H1 (cell line): ENCODE results near the gene TDRKH. TPM values are rescaled to one million over a fixed set of nuclear protein-coding genes. Genes with fewer than 3 reads are reported as not detected.

Source experiments
- CTBP2 ChIP-seq: IDR thresholded peaks from 2 replicates; pipeline ENCODE4 v1.7.0; 2011; ENCODE audit warnings: borderline replicate concordance, mild to moderate bottlenecking, moderate library complexity, mixed read lengths, low read length; ENCODE audit not compliant: insufficient read depth, insufficient read length
- EZH2 ChIP-seq: fragments of 200-600 bp; sonication (generic); IDR thresholded peaks from 2 replicates; pipeline ENCODE4 v1.7.1; 2012; ENCODE audit warnings: low read depth, mild to moderate bottlenecking, moderate library complexity, low read length, inconsistent platforms; ENCODE audit not compliant: severe bottlenecking
- RXRA ChIP-seq: IDR thresholded peaks from 2 replicates; pipeline ENCODE4 v1.6.1; 2011; ENCODE audit warnings: low read depth, mild to moderate bottlenecking, low read length, moderate library complexity; ENCODE audit not compliant: insufficient read depth
- SIRT6 ChIP-seq: IDR thresholded peaks from one replicate; pipeline ENCODE4 v1.7.1; 2012; ENCODE audit warnings: low read length, inconsistent platforms
- polyA plus RNA-seq, 7 experiments: library from polyadenylated mRNA; depleted of rRNA in 3 of 7; stranded (reverse) in 5 of 7; unstranded in 2 of 7; fragments of >200 nt in 5 of 7; fragments of 200-250 nt in 2 of 7; gene quantifications; 1 replicate in 5 of 7; 2 replicates in 1 of 7; 4 replicates in 1 of 7; pipeline versions ENCODE4 v1.2.1 to v1.2.3, GENCODE V29; 2011 to 2013; ENCODE audit warnings: missing spikeins in 2 of 7, mixed read lengths in 2 of 7
- total RNA-seq: library from RNA; stranded (reverse); fragmentation: NEBNext Ultra II Directional; extraction: Animal tissue kit (Norgen Biotek cat#: 25700); gene quantifications from 2 replicates; pipeline ENCODE4 v1.2.1, GENCODE V29; 2021
- TF ChIP-seq, protein P1 (sequence below): fragments of 300-600 bp; sonication (generic); IDR thresholded peaks from 2 replicates; pipeline ENCODE4 v1.7.1; 2012; ENCODE audit warnings: low read length, moderate library complexity, mild to moderate bottlenecking, inconsistent platforms; ENCODE audit not compliant: insufficient replicate concordance
- TF ChIP-seq, protein P2 (sequence below): IDR thresholded peaks from 2 replicates; pipeline ENCODE4 v1.6.1; 2012; ENCODE audit warnings: low read length, inconsistent platforms

The TDRKH gene
- total and polyA plus RNA-seq, 2 of the 8 experiments (the other 6 are each of a cell fraction or from before 2014, with no cell fraction given) = 9.9 to 26.1 TPM

DNA sequence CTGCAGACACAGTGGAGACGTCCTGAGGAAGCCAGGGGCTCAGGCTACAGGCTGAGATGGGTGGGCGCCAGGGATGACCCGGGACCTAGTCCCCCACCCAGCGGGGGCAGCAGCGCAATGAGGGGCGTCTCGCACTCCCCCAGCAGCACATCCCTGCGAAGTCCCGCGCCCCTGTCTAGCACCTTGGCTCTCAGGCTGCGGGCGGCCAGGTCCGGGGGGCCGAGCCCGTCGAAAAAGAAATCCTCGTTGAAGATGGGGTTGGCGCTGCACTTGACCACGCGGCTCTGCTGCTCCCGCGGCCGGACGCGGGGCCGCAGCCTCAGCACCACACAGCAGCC is 47.6 kb upstream of the TDRKH start (continued):
- TF ChIP-seq, protein P1, sequence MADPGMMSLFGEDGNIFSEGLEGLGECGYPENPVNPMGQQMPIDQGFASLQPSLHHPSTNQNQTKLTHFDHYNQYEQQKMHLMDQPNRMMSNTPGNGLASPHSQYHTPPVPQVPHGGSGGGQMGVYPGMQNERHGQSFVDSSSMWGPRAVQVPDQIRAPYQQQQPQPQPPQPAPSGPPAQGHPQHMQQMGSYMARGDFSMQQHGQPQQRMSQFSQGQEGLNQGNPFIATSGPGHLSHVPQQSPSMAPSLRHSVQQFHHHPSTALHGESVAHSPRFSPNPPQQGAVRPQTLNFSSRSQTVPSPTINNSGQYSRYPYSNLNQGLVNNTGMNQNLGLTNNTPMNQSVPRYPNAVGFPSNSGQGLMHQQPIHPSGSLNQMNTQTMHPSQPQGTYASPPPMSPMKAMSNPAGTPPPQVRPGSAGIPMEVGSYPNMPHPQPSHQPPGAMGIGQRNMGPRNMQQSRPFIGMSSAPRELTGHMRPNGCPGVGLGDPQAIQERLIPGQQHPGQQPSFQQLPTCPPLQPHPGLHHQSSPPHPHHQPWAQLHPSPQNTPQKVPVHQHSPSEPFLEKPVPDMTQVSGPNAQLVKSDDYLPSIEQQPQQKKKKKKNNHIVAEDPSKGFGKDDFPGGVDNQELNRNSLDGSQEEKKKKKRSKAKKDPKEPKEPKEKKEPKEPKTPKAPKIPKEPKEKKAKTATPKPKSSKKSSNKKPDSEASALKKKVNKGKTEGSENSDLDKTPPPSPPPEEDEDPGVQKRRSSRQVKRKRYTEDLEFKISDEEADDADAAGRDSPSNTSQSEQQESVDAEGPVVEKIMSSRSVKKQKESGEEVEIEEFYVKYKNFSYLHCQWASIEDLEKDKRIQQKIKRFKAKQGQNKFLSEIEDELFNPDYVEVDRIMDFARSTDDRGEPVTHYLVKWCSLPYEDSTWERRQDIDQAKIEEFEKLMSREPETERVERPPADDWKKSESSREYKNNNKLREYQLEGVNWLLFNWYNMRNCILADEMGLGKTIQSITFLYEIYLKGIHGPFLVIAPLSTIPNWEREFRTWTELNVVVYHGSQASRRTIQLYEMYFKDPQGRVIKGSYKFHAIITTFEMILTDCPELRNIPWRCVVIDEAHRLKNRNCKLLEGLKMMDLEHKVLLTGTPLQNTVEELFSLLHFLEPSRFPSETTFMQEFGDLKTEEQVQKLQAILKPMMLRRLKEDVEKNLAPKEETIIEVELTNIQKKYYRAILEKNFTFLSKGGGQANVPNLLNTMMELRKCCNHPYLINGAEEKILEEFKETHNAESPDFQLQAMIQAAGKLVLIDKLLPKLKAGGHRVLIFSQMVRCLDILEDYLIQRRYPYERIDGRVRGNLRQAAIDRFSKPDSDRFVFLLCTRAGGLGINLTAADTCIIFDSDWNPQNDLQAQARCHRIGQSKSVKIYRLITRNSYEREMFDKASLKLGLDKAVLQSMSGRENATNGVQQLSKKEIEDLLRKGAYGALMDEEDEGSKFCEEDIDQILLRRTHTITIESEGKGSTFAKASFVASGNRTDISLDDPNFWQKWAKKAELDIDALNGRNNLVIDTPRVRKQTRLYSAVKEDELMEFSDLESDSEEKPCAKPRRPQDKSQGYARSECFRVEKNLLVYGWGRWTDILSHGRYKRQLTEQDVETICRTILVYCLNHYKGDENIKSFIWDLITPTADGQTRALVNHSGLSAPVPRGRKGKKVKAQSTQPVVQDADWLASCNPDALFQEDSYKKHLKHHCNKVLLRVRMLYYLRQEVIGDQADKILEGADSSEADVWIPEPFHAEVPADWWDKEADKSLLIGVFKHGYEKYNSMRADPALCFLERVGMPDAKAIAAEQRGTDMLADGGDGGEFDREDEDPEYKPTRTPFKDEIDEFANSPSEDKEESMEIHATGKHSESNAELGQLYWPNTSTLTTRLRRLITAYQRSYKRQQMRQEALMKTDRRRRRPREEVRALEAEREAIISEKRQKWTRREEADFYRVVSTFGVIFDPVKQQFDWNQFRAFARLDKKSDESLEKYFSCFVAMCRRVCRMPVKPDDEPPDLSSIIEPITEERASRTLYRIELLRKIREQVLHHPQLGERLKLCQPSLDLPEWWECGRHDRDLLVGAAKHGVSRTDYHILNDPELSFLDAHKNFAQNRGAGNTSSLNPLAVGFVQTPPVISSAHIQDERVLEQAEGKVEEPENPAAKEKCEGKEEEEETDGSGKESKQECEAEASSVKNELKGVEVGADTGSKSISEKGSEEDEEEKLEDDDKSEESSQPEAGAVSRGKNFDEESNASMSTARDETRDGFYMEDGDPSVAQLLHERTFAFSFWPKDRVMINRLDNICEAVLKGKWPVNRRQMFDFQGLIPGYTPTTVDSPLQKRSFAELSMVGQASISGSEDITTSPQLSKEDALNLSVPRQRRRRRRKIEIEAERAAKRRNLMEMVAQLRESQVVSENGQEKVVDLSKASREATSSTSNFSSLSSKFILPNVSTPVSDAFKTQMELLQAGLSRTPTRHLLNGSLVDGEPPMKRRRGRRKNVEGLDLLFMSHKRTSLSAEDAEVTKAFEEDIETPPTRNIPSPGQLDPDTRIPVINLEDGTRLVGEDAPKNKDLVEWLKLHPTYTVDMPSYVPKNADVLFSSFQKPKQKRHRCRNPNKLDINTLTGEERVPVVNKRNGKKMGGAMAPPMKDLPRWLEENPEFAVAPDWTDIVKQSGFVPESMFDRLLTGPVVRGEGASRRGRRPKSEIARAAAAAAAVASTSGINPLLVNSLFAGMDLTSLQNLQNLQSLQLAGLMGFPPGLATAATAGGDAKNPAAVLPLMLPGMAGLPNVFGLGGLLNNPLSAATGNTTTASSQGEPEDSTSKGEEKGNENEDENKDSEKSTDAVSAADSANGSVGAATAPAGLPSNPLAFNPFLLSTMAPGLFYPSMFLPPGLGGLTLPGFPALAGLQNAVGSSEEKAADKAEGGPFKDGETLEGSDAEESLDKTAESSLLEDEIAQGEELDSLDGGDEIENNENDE = no peak
- no peak for TF ChIP-seq CTBP2
- TF ChIP-seq SIRT6 = no peak
- TF ChIP-seq RXRA = no peak
- TF ChIP-seq, protein P2, sequence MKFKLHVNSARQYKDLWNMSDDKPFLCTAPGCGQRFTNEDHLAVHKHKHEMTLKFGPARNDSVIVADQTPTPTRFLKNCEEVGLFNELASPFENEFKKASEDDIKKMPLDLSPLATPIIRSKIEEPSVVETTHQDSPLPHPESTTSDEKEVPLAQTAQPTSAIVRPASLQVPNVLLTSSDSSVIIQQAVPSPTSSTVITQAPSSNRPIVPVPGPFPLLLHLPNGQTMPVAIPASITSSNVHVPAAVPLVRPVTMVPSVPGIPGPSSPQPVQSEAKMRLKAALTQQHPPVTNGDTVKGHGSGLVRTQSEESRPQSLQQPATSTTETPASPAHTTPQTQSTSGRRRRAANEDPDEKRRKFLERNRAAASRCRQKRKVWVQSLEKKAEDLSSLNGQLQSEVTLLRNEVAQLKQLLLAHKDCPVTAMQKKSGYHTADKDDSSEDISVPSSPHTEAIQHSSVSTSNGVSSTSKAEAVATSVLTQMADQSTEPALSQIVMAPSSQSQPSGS = no peak
- TF ChIP-seq EZH2 = peak; percentile 64
